ENCODE results near the gene ELP5. TPM values are rescaled to one million over a fixed set of nuclear protein-coding genes. Genes with fewer than 3 reads are reported as not detected.

Gene ELP5
- total RNA-seq, 1 experiment from 2014 or later = 49.6 TPM

GRCh38 chr17:7226721-7227710 lies 25.0 kb upstream of the ELP5 start:
- Histone ChIP-seq H4K91ac (ENCODE audit: insufficient read length, low read depth, low read length) (no peak overlapping the region), H3K79me1 (ENCODE audit: insufficient read depth, low read depth, low read length, poor library complexity, severe bottlenecking) (peaks cover 7% of the 10 kb centered on the region), H3K9me3 (ENCODE audit: control insufficient read depth, low read depth, low read length) (no peaks in the 10 kb centered on the region), H2BK5ac (ENCODE audit: insufficient read length, low read length) (no peak overlapping the region), H3K4me2 (ENCODE audit: insufficient read depth, insufficient read length, low read length) (no peak overlapping the region), H4K8ac (replicated peaks; ENCODE audit: insufficient read length, low read depth, low read length) (no peak overlapping the region), H3T11ph (ENCODE audit: low read length) (no peak overlapping the region), H3K27me3 (ENCODE audit: insufficient read depth, low read length) (no peaks in the 10 kb centered on the region), H3K27ac (ENCODE audit: insufficient read length, low read depth, low read length) (no peak overlapping the region), H2BK12ac (ENCODE audit: insufficient read length, low read depth, low read length) (no peak overlapping the region), H3K23ac (ENCODE audit: insufficient read length, low read depth, low read length) (no peak overlapping the region), H3K18ac (ENCODE audit: insufficient read length, low read depth, low read length) (no peak overlapping the region), H2AFZ (ENCODE audit: low read length) (no peak overlapping the region), H2BK20ac (ENCODE audit: low read depth, low read length, poor library complexity, severe bottlenecking) (no peak overlapping the region), H2BK120ac (ENCODE audit: low read depth, low read length, poor library complexity, severe bottlenecking) (no peak overlapping the region), H4K20me1 (ENCODE audit: control insufficient read depth, insufficient read depth, insufficient read length) (no peaks in the 10 kb centered on the region), H3K4ac (ENCODE audit: low read depth, low read length) (no peak overlapping the region), H3K79me2 (ENCODE audit: insufficient read depth, low read length) (peaks cover 3% of the 10 kb centered on the region; the same call in 1 of the 2 replicates), H4K5ac (ENCODE audit: insufficient read length, low read depth, low read length) (no peak overlapping the region), H2BK15ac (ENCODE audit: low read depth, low read length) (no peak overlapping the region), H3K23me2 (ENCODE audit: insufficient read length, low read depth, low read length, poor library complexity, severe bottlenecking) (no peaks in the 10 kb centered on the region), H3K4me1 (ENCODE audit: insufficient read depth, low read length) (no peaks in the 10 kb centered on the region), H2AK5ac (ENCODE audit: insufficient read length, low read length) (no peak overlapping the region), H3K56ac (ENCODE audit: insufficient read length, low read depth, low read length) (no peak overlapping the region), H3K14ac (ENCODE audit: insufficient read depth, low read length) (no peak overlapping the region), H3K9ac (ENCODE audit: extremely low read depth, insufficient read length, low read length) (no peak overlapping the region)
- no peak for DNase-seq
- H3K36me3 Mint-ChIP-seq (ENCODE audit: insufficient read depth in 1 of 3, low read depth in 3 of 3) = peaks cover 37 to 82% (median 81%) of the 10 kb centered on the region in 3 experiments; a peak in 6 of 7 replicates
- peaks cover 1% of the 10 kb centered on the region; the same call in 1 of the 2 replicates for H3K27me3 Mint-ChIP-seq (ENCODE audit: low read depth)
- TF ChIP-seq CTCF (conservative IDR thresholded peaks at IDR 0.05) = no peak
- no peak overlapping the region for H3K27ac Mint-ChIP-seq
- no peak overlapping the region for H3K4me3 Mint-ChIP-seq
- H3K4me1 Mint-ChIP-seq = peaks cover 4 to 7% of the 10 kb centered on the region in 2 experiments
- no CpG with 5 or more reads among the region's 31 CpGs for WGBS (ENCODE audit: extremely low coverage, insufficient read length, low lambda C conversion rate)
- no peaks in the 10 kb centered on the region; a peak in 1 of 5 replicates for H3K9me3 Mint-ChIP-seq
